Cardiac fibroblast (primary cell): ENCODE data around the gene TAF6L.
A peak's percentile ranks its signal among the peaks of the same experiment; 100 is the strongest.

ENCODE experiments used
- DNase-seq, 2 donors: peaks; one replicate each; pipeline versions ENCODE4 v3.0.0 to v3.0.0-alpha.2; 2010; ENCODE audit warnings: low read depth in 2 of 2
- H3K4me3 ChIP-seq, 2 donors: replicated peaks in 1 of 2; 1 replicate in 1 of 2; 2 replicates in 1 of 2; pipeline ENCODE4 v1.5.1; 2011; ENCODE audit warnings: low read depth in 2 of 2, low read length in 2 of 2, mild to moderate bottlenecking in 2 of 2, moderate library complexity in 1 of 2
- TF ChIP-seq, protein P1 (sequence below): IDR thresholded peaks from one replicate; pipeline ENCODE4 v1.5.1; 2011; ENCODE audit warnings: low read depth, mild to moderate bottlenecking, low read length, inconsistent platforms

Gene TAF6L

DNA sequence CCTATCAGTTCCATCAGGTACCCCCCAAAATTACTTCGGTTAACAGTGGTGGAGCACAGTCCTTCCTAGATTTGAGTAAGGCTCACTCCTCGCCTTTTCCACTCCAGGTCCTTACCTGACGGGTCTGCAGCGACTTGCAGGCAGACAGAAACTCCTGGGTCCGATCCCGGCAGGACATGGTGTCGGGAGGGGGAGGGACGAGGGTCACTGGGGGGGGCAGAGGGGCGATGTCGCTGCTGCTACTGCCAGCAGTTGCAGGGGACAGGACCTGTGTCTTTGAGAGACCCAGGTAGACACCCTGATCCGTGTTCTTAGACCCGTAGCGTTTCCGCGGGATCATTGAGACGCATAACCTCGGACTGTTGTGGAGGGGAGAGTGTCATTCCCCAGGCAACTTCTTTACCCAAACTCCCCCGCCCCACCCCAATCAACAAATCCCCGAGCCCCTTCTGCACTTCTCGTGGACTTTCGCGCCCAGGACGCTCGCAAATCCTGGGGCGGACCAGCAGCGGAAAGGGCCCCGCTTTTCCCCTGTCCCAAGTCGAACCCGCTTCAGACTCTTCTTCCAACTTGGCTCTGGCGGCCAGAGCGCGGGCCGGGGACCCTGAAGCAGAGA is 59.8 kb downstream of the TAF6L start:
- H3K4me3 ChIP-seq = peak overlapping the region; percentile 85 to 90
- TF ChIP-seq, protein P1, sequence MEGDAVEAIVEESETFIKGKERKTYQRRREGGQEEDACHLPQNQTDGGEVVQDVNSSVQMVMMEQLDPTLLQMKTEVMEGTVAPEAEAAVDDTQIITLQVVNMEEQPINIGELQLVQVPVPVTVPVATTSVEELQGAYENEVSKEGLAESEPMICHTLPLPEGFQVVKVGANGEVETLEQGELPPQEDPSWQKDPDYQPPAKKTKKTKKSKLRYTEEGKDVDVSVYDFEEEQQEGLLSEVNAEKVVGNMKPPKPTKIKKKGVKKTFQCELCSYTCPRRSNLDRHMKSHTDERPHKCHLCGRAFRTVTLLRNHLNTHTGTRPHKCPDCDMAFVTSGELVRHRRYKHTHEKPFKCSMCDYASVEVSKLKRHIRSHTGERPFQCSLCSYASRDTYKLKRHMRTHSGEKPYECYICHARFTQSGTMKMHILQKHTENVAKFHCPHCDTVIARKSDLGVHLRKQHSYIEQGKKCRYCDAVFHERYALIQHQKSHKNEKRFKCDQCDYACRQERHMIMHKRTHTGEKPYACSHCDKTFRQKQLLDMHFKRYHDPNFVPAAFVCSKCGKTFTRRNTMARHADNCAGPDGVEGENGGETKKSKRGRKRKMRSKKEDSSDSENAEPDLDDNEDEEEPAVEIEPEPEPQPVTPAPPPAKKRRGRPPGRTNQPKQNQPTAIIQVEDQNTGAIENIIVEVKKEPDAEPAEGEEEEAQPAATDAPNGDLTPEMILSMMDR = no peak
- no peak for DNase-seq

DNA sequence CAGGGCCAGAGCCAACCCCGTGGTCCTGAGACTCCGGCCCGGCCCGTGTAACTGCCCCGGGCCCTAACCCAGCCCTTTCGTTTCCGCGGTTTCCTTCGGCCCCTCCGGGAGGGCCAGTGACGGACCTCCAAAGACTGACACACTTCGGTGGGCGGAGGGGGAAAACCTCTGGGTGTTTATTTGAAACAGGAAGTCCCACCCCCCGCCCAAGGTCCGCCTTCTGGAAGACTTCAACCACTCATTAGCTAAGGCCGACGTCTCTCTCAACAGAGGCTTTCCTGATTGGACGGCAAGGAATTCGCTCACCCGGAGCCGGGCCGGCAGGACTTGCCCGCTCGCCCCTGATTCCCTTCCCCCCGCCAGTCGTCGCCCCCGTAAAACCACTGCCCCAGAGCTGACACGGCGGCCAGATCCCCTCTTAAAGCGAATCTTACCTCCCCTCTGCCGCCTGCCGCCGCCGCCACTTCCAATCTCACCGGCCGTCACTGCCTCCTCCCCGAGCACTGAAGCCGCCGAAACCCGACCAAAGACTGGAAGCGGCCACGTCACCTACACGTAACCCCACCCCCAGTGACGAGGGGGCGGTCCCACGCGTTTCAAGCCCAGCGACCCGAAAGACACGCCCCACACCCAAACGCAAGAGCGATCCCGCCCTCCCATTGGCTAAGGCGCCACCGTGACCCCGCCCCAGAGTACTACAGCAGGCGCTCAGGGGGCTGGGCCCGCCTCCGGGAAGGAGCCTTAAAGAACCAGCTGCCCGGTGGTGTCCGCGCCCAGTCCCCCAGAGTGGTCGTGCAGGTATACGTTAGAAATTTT is 60.5 kb downstream of the TAF6L start, which contains the start of gene STX5:
Gene STX5, minus strand, starts transcription at position 532 of the 816 bp plus-strand sequence. CDS start 808 bp downstream, outside the sequence.
- DNase-seq = peak; percentile 99
- H3K4me3 ChIP-seq = peak within 1 kb of the TSS; percentile 85 to 90
- TF ChIP-seq, protein P1 = no peak

DNA sequence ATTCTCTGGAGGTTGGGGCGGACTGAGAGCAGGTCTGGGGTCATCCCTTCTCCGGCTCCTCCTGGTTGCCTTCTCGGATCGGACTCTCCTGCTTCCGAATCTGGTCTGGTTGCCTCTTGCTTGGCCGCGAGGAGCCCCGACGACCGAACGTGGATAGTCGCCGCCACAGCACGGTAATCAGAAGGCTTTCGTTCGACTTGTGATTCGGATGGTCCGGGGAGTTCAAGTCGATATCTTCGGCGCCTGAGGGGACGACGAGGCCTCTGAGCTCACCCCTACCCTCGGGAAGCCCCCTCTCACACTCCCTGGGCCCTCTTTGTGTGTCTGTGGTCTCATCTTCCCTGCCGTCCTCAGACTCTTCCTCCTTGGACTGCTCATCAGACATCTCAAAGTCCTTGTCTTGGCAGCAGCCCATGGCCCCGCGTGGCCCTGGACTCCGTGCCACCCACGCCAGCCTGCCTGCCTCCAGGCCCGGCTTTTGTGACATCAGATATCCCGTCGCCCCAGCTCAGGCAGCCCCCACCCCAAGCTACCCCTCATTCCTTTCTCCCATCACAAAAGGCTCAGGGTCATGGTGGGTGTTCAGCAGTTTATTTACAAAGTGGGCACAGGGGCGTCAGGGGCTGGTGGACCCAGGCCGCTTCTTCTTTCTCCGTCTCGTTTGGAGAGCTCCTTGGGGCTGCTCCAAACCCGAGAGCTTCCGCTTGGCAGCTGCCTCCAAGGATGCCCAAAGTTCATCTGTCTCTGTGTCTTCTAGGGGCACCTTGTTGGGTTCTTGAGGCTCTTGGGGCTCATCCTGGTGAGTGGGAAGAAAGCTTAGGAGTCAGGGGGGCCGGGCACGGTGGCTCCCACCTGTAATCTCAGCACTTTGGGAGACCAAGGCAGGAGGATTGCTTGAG is 61.4 kb downstream of the TAF6L start, which contains the start of gene TEX54:
Gene TEX54, minus strand, starts transcription at position 506 of the 899 bp plus-strand sequence.
- H3K4me3 ChIP-seq = peak within 1 kb of the TSS; percentile 85 to 90
- TF ChIP-seq, protein P1 = no peak
- DNase-seq = no peak

DNA sequence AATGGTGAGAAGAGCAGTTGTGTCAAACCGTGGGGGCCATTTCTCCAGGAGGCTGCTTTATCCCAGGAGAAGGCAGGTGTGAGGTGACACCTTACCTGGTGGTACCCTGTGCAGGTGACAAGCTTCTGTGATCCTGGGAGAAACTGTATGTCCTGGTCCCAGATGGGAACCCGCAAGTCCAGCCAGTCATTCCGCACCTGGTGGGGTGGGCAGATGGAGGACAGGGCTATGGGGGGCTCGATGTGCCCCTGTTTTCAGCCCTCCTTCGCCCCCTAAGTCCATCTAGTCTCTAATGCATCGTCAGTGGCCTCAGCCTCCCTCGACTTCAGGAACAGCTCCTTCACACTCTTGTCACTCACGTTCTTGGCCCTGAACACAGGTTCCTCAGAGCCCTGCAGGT is 64.1 kb downstream of the TAF6L start:
- TF ChIP-seq, protein P1 = no peak
- no peak for DNase-seq

More for the DNA sequence above, 64.1 kb downstream of the TAF6L start:
- no peak overlapping the region for H3K4me3 ChIP-seq
